Activated CD4-positive, alpha-beta T cell treated with anti-CD3 and anti-CD28 coated beads, Interleukin-2, amount 50 U/mL, for 16 hours (primary cell): ENCODE data around the gene NUP43.
"Not testable (repeated sequence)": the region's sequence is repeated elsewhere in the genome, so short reads cannot be mapped to it uniquely, and the experiment has no call there.

ENCODE experiments used
- DNase-seq: peaks from one replicate; pipeline ENCODE4 v3.0.0-alpha.2; 2020

NUP43 gene

DNA sequence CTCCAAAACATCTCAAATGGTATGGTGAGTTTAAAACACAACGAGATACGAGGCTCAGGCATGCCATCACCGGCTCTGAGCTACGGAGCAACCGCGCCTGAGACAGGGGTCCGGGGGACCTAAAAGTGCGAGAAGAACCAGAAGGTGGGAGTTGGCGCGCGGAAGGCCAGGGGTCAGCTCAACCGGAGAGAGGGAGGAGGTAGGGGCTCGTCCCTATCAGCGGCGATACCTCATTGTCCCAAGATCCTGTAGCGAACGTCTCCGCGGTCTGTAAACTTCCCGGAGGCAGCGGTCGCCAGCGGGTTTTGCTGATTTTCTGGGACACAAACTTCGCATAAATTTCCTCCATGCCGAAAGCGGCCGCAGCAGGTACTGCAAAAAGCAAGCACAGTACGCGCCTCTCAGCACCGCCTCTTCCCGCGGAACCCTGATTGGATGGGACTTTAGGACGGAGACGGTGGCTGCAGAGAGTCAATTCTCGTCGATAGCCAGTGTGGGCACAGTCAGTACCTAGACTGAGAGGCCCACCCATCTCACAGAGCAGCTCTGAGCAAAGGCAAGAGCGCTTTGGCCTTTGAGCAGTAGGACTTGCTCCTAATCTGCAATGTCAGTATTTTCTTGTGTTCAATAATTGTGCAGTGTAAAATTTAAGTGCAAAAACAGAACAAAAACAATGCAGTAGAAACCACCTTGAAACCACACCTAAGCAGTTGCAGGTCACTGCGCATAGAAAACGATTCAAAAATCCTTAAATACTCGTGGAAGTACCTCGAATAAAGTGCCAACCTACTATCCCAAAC is at the start of gene NUP43:
Gene NUP43, minus strand, starts transcription at position 383 of the 800 bp plus-strand sequence. Its CDS starts 34 bp downstream, at position 349.
- DNase-seq: peak; percentile 95

DNA sequence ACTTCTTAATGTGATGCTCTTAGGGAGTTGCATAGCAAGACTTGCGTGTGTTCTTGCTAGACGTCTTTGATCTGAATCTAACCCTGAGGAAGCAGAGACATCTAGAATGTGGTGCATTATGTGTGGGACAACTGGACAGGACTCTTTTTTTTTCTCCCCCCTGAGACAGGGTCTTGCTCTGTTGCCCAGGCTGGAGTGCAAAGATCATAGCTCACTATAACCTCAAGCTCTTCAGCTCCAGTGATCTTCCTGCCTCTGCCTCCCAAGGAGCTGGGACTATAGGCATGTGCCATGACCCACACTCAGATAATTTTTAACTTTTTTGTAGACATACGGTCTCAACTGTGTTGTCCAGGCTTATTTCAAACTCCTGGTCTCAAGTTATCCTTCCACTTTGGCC is 37.2 kb upstream of the NUP43 start:
- no peak for DNase-seq

DNA sequence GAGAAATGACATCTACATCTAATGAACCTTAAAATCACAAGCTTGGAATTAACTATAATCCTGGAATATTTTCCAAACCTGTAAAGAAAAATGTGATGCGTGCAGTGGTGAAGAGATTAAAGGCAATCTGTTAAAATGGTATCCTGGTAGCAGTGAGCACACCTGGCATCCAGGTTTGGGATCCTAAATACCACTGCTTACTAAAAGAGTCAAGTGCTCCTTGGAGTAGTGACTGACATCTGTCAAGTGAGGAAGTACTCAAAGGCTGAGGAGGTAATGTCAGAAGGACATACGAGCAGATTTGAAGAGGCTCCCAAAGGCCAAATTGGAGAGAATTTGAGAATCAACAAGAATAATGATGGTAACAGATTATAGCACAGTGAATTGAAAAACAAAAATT is 36.0 kb upstream of the NUP43 start:
- no peak for DNase-seq

- no peak for DNase-seq
Observed at GRCh38 chr6:149781715-149782114, 35.4 kb upstream of the NUP43 start.

DNA sequence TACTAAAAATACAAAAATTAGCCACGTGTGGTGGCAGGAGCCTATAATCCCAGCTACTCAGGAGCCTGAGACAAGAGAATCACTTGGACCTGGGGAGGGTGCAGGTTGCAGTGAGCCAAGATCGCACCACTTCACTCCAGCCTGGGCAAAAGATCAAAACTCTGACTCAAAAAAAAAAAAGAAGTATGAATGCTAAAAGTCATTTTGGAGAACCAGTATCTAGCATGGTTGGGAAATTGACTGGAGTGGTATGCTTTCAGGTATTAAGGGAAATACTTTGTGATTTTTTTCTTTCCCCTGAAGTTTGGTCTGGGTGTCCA is 33.3 kb upstream of the NUP43 start:
- no peak for DNase-seq

GRCh38 chr6:149777624-149778023 is 31.3 kb upstream of the NUP43 start:
- DNase-seq: no peak

- no peak for DNase-seq
Observed at GRCh38 chr6:149771925-149772324, 25.6 kb upstream of the NUP43 start.

DNA sequence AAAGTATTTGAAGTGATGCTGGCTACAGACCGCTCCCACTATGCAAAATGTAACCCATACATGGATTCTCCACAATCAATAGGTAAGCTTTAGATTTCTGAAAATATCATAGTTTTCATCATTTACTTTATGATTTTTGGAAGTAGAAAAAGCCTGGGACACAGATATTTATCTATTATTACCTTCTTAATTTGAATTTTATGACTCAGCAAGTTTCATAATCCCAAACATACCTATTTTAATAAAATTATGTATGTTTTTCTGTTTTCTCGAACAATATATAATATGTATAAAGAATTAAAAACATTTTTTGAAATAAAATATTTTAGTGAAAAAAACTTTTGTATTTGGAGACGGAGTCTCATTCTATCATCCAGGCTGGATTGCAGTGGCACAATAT is 24.9 kb upstream of the NUP43 start:
- DNase-seq: no peak

DNA sequence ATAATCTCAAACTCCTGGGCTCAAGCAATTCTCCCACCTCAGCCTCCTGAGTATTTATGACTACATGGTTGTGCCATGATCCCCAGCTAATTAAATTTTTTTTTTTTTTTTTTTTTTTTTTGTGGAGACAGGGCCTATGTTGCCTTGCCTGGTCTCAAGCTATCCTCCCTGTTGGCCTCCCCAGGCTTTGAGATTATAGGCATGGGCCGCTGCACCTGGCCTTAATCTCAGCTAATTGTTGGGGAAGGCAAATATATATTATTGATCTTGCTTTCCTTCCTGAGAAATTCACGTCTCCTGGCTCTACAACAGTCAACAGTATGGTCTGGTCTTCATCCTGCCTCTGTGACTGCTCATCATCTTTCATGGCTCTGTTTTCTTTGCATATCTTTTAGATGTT is 23.3 kb upstream of the NUP43 start:
- no peak for DNase-seq

GRCh38 chr6:149766156-149766769 is 19.9 kb upstream of the NUP43 start:
- no peak for DNase-seq

- no peak for DNase-seq
Observed at GRCh38 chr6:149763866-149764265, 17.5 kb upstream of the NUP43 start.

GRCh38 chr6:149761438-149761837 is 15.1 kb upstream of the NUP43 start:
- no peak for DNase-seq

- DNase-seq: no peak
Observed at GRCh38 chr6:149756261-149756636, 9.9 kb upstream of the NUP43 start.

GRCh38 chr6:149755300-149756260 is 9.3 kb upstream of the NUP43 start:
- DNase-seq: no peak

GRCh38 chr6:149754548-149754947 is 8.2 kb upstream of the NUP43 start:
- no peak for DNase-seq

- not testable (repeated sequence) for DNase-seq
Observed at GRCh38 chr6:149753374-149753637, 7.0 kb upstream of the NUP43 start.

- DNase-seq: no peak
Observed at GRCh38 chr6:149752600-149753373, 6.5 kb upstream of the NUP43 start.

GRCh38 chr6:149751920-149752319 is 5.6 kb upstream of the NUP43 start:
- not testable (repeated sequence) for DNase-seq

DNA sequence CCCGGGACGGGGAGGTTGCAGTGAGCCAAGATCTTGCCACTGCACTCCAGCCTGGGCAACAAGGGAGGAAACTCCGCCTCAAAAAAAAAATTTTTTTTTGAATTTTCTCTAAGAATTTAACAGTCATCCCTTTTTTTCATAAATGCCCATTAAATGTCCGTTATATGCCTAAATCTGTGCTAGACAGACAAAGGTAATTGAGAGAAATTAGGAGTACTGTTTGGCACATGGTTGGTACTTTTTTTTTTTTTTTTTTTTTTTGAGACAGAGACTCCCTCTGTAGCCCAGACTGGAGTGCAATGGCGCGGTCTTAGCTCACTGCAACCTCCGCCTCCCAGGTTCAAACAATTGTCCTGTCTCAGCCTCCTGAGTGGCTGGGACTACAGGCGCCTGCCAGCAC is 4.9 kb upstream of the NUP43 start:
- no peak for DNase-seq

DNA sequence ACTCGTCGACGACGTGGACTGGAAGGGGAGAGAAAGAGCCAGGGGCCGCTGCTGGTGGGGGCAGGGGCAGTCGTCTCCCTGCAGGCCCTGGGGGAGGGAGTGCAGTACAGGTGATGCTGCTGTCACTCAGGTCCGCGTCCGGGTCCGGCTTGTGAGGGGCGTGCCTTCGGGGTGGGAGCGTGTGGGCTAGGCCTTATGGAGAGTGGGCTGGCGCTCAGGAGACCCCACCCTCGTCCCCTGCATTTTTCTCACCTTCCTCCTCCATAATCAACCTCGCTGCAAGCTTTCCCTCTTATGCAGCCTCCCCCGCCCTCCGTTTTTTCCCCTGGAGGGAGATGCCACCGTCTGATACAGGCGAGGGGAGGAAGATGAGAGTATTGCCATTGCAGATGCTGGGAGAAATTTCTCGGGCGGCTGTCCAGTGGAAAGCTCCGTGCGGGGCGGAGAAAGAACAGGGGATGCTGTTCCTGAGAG is 3.8 kb upstream of the NUP43 start:
- peak; percentile 78 for DNase-seq

GRCh38 chr6:149749594-149750135 is 3.3 kb upstream of the NUP43 start, which contains the start of gene PCMT1:
TSS of gene PCMT1 (plus strand) at chr6:149749741. CDS start at chr6:149749902, 161 bp downstream.
- peak; percentile 91 for DNase-seq

- not testable (repeated sequence) for DNase-seq
Observed at GRCh38 chr6:149749082-149749593, 2.8 kb upstream of the NUP43 start.
